Astrocyte (in vitro differentiated cells and primary cell): Measurements from ENCODE around the gene BCAR3.

Source experiments
- EZH2 ChIP-seq: IDR thresholded peaks from 2 replicates; pipeline ENCODE4 v1.6.1; 2012; ENCODE audit warnings: mild to moderate bottlenecking, low read length, inconsistent platforms; ENCODE audit not compliant: insufficient read depth
- TF ChIP-seq, protein P1 (sequence below): IDR thresholded peaks from 2 replicates; pipeline ENCODE4 v1.5.1; 2011; ENCODE audit warnings: low read depth, mild to moderate bottlenecking, inconsistent platforms, low read length, moderate library complexity; ENCODE audit not compliant: insufficient read depth

GRCh38 chr1:93672069-93672468 is 9.6 kb downstream of the BCAR3 start:
- no peak for TF ChIP-seq EZH2
- TF ChIP-seq, protein P1, sequence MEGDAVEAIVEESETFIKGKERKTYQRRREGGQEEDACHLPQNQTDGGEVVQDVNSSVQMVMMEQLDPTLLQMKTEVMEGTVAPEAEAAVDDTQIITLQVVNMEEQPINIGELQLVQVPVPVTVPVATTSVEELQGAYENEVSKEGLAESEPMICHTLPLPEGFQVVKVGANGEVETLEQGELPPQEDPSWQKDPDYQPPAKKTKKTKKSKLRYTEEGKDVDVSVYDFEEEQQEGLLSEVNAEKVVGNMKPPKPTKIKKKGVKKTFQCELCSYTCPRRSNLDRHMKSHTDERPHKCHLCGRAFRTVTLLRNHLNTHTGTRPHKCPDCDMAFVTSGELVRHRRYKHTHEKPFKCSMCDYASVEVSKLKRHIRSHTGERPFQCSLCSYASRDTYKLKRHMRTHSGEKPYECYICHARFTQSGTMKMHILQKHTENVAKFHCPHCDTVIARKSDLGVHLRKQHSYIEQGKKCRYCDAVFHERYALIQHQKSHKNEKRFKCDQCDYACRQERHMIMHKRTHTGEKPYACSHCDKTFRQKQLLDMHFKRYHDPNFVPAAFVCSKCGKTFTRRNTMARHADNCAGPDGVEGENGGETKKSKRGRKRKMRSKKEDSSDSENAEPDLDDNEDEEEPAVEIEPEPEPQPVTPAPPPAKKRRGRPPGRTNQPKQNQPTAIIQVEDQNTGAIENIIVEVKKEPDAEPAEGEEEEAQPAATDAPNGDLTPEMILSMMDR: no peak
